ENCODE data around the gene NXPH4.
A peak's percentile ranks its signal among the peaks of the same experiment; 100 is the strongest.

The NXPH4 gene

DNA sequence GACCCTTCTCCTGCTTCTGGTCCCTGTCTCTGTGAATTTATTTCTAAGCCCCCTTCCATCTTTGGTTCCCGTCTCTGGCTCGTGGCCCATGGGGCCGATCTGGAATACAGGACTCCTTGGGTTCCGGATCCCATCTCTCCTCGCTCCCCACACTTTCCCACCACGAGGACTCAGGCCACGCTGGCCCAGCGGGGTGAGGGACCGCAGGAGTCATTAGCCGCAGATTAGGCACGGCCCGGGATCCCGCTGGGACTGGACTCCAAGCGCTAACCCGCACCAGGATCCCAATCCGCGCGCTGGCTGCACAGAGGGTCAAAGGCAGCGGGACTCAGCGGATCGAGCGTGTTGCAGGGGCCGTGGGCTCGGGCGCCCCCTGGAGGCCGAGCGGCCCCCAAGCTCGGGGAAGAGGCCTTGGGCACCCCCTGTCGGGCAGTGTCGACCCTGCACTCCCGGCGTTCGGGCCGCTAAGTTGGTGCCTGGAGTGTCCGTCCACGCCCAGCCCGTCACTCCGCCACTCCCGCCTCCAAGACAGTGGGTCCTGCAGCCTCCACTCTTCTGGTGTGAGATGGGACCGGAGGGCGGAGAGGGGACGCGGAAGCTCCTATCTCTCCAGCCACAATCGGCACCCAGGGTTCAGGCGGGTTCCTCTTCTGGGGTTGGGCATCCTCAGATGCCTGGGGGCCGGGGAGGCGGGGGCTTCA is 22.4 kb downstream of the NXPH4 start:
- peak overlapping the region; percentile 34; the same call in 1 of the 2 replicates for H3K27ac ChIP-seq

DNA sequence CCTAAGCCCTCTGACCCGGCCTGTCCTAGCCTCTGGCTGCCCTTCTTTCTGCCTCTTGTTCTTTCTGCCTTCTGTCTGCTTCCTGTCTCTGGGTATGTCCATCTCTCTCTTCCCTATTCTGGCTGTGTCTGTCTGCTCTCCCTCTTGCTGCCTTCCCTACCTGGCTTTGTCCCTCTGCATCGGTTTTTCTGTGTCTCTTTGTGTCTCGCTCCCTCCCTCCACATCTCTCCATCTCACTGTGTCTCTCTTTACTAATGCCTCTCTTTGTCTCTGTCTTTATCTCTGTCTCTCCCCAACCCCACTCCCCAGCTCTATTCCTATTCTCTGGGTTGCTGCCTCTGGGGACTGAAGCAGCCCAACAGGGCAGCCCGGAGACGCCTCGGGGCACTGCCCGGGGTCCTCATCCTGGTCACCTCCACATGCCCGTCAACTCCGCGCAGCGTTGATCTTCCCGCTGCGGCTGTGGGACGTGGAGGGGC is 23.0 kb downstream of the NXPH4 start:
- no peak for TF ChIP-seq ZFX (IDR thresholded peaks at IDR 0.05)
- TF ChIP-seq, protein P1, sequence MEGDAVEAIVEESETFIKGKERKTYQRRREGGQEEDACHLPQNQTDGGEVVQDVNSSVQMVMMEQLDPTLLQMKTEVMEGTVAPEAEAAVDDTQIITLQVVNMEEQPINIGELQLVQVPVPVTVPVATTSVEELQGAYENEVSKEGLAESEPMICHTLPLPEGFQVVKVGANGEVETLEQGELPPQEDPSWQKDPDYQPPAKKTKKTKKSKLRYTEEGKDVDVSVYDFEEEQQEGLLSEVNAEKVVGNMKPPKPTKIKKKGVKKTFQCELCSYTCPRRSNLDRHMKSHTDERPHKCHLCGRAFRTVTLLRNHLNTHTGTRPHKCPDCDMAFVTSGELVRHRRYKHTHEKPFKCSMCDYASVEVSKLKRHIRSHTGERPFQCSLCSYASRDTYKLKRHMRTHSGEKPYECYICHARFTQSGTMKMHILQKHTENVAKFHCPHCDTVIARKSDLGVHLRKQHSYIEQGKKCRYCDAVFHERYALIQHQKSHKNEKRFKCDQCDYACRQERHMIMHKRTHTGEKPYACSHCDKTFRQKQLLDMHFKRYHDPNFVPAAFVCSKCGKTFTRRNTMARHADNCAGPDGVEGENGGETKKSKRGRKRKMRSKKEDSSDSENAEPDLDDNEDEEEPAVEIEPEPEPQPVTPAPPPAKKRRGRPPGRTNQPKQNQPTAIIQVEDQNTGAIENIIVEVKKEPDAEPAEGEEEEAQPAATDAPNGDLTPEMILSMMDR (conservative IDR thresholded peaks at IDR 0.05), result no peak
- H3K27ac ChIP-seq, result peak overlapping the region; percentile 34

More for the DNA sequence above, 22.4 kb downstream of the NXPH4 start:
- no peak for TF ChIP-seq ZFX (IDR thresholded peaks at IDR 0.05)
- TF ChIP-seq, protein P1 (conservative IDR thresholded peaks at IDR 0.05), result peak; percentile 100

DNA sequence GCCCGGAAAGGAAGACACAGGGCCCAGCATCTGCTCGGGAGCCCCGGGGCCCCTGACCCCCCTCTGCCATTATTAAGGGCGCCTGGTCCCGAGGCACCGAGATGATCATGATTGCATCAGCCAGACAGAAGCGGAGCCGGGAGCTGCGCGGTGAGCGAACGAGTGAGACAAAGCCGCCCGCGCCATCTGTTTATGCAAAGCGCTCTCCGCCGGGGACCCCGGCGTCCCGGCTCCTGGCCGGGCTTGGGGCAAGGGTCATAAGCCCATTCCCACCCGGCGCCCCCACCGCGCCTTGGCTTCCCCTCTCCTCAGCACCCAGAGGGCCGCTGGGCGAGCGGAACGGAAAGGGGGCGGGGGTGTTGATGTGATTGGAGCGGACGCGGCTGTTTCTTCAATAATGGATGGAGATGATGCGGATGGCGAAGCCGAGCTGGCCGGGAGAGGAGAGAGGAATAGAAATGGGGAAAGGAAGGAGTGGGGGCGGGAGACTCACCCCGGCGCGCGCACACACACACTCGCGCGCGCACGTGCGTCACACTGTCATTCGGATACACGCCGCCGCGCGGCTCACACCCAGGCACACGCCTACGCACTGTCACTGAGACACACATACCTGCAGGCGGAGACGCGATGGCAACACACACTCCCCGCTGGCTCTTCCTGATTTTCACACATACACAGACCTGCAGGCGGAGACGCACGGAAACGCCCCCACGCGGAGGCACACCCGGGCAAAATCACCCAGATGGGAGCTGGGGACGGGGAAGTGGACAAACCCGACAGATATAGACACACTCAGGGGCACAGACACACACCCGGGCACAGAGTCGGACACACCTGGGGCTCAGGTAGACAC is 23.7 kb downstream of the NXPH4 start:
- H3K27ac ChIP-seq, result peak overlapping the region; percentile 34
- TF ChIP-seq, protein P1 (conservative IDR thresholded peaks at IDR 0.05), result peak; percentile 27
- TF ChIP-seq ZFX (IDR thresholded peaks at IDR 0.05), result no peak

DNA sequence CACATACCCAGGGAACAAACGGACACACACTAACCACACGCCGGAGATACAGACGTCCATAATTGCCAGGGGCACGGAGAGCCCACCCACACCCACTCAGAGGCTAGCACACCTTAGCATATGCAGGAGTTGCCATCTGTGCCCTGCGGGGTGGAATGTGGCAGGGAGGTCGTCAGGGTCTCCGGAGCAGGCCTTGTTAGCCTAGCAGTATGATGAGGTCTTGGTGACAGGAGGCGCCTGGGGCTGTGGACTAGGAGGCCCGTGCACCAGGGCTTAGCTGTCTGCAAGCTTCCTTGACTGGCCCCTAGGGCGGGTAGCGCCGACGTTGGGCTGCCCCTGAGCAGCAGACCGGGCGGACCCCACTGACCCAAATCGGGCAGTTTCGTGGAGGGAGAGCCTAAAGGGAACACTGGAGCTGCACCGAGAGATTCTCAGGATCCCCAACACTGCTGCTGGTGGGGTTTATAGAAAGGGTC is 24.4 kb downstream of the NXPH4 start:
- no peak for TF ChIP-seq ZFX (IDR thresholded peaks at IDR 0.05)
- TF ChIP-seq, protein P1 (conservative IDR thresholded peaks at IDR 0.05), result no peak; the same call in none of the 2 replicates
- H3K27ac ChIP-seq, result peak overlapping the region; percentile 34

DNA sequence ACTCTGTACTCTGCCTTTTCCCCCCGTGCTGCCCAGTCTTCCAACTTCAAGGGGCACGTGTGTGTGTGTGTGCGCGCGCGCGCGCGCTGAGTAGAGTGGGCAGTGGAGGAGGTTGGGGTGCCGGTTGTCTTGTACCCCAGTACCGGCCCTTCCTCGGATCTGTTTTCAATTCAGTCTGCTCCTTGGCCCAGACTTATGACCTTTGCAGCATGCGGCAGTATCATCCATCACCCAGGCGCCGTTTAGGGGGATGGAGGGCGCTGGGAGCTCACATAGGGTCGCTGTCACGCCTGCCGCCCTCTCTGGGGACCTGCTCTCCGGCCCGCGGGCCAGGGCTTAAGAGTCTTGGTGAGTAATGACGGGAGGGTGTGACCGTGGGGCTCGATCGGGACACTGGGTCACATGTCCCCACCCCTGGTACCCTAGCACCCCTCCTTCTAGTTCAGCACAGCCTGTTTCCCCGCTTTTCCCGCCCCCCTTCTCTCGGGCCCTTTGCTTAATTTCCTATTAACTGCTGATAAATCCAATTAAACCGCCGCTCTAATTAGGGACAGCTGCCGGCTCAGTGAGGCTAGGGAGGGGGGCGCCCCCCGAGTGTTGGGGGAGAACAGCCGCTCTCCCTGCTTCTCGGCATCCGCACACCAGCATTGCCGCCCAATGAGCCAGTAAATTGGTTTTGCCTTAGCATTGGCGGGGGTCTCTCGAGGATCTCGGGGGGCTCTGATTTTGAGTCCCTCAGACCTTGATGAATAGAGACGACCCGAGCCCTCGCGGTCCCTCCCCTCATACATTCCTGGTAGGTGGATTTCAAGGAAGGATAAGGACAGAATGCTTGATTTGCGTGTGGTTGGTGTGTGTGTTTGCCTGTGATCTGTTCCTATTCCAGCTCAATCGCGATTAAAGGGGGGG is 25.1 kb downstream of the NXPH4 start:
- no peak overlapping the region; the same call in 1 of the 2 replicates for H3K27ac ChIP-seq

DNA sequence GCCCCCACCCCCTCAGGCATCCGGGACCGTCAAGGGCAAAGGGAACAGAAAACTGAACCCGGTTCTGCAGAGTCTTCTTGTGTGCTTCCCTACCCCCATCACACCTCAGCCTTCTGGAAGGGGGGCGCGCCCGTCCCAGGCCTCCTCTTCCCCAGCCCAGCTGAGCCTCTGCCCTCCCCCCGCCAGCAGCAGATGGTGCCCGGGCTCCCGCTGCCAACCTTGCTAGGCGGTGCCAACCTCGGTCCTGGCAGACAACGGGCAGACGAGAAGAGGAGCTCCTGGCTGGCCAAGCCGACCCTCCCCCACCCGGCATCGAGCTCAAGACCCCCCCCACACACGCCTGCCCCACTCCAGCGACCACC is 25.7 kb downstream of the NXPH4 start:
- peak overlapping the region; percentile 53 for H3K27ac ChIP-seq
- TF ChIP-seq ZFX (IDR thresholded peaks at IDR 0.05), result no peak
- TF ChIP-seq, protein P1 (conservative IDR thresholded peaks at IDR 0.05), result no peak

More for the DNA sequence above, 25.1 kb downstream of the NXPH4 start:
- no peak for TF ChIP-seq ZFX (IDR thresholded peaks at IDR 0.05)
- TF ChIP-seq, protein P1 (conservative IDR thresholded peaks at IDR 0.05), result no peak
